ENCODE results near the gene GNAQ.

- TF ChIP-seq POLR2AphosphoS5 (IDR thresholded peaks at IDR 0.05; ENCODE audit: low read depth, low read length) (no peak), SIN3A (IDR thresholded peaks at IDR 0.05; ENCODE audit: borderline replicate concordance, insufficient read depth, low read length) (no peak), REST (IDR thresholded peaks at IDR 0.05; ENCODE audit: insufficient read depth in 1 of 2, low read depth in 2 of 2, low read length in 2 of 2) (no peak)
These were observed 275.2 kb downstream of the GNAQ start for GRCh38 chr9:77756449-77756848.

Data from PFSK-1 (cell line).